GM19035 (cell line): ENCODE data around the gene OSBPL5.

ENCODE experiments used
- ATAC-seq: cut with Tn5 transposase; IDR thresholded peaks from one replicate; pipeline ENCODE4 v1.9.1; 2021; ENCODE audit not compliant: unreplicated experiment

The OSBPL5 gene

DNA sequence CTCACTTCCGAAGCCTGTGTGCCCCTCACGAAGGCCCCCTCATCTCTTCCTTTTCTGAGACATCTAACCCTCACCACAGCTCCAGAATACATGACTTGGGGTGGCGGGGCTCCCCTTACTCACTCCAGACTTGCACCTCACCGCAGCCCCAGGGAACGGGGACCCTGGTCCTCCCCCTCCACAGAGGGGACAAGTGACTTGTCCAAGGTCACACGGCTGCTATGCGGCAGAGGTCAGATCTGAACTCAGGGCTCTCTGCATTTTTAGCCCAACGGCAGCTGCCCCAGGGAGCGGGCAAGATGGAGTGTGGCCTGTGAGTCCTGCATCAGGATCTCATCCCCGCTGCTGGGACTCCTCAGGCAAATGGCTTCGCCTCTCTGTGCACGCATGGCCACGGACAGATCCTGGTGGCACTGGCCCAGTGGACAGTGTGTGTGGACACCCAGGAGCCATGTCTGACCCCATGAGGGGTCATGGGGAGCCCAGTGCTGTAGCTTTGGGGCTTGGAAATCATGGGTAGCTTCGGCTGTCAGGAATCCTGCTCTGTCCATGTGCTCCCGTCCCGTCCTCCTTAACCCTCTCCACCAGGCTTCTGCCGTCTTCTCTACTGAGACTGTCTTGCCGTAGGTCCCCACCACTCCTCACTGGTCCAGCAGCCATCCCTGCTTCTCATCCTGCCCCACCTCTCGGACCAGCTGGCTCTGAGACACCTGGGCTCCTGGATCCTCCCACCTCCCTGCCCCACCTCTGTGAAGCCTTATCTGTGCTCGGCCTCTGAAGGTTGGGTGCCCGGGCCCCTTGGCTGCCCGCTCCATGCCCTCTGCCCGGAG lies 59.9 kb downstream of the OSBPL5 start:
- no peak for ATAC-seq

DNA sequence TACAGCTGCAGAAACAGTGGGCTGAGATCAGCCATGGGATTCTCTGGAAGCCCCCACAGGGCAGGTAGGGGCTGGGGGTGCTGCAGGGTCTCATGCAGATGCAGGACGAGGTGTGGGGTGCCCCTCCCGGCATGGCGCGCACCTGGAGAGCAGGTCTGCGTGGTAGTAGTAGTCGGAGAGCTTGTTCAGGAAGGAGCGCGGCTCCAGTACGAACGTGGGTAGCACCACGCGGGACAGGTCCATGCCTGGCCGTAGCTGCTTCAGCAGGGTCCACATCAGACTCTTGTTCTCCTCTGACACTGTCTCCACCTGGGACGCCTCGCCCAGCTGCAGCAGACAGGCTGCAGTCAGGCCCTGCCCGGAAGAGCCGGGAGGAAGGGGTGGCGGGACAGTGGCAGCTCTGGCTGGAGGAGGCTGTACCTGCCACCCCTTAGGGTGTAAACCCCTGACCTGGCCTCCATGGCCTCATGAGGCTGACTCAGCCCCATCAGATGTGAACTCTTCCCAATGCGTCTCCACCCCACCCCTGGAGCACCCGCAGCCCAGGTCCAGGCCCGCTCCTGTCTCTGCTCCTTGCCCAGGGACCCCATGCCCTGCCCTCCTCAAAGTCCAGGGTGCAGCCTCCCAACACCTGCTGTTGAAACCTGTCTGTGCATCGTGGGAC lies 60.9 kb downstream of the OSBPL5 start:
- no peak for ATAC-seq

- ATAC-seq: no peak
Measured at GRCh38 chr11:3103076-3103475, 62.0 kb downstream of the OSBPL5 start.

DNA sequence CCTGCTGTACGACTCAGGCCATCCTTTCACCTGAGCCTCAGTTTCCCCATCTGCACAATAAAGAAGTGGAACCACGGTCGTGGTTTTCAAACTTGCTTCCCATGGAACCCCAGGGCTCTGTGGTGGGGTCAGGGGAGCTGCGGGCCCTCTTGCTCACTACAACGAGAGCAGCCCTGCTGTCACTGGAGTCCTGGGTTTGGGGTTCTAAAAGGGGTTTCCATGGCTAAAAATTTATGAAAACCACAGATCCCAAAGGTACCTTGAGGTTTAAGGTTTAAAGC lies 62.5 kb downstream of the OSBPL5 start:
- no peak for ATAC-seq

GRCh38 chr11:3101921-3102640 lies 63.0 kb downstream of the OSBPL5 start:
- ATAC-seq: no peak

GRCh38 chr11:3099178-3099577 lies 65.9 kb downstream of the OSBPL5 start:
- ATAC-seq: no peak

DNA sequence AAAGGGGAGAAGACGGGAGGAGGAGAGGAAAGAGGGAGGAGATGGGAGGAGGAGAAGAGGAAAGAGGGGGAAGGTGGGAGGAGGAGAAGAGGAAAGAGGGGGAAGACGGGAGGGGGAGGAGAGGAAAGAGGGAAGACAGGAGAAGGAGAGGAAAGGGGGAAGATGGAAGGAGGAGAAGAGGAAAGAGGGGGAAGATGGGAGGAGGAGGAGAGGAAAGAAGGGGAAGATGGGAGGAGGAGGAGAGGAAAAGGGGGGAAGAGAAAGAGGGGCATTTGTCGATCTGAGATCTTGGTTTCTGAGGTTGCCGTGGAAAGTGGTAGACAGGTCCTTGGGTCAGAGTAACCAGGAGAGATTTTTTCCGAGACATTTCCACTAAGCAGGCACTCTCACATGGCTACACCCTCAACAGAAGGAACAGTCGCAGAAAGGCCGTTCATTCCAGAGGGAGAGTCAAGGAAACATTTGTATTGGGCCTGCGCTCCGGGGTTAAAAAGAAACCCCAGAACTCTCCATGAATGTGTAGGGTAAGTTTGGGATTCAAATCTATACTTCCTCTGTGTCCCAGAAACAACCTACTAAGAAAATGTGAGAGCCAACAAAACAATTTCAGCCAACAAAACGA lies 68.1 kb downstream of the OSBPL5 start:
- ATAC-seq: no peak

DNA sequence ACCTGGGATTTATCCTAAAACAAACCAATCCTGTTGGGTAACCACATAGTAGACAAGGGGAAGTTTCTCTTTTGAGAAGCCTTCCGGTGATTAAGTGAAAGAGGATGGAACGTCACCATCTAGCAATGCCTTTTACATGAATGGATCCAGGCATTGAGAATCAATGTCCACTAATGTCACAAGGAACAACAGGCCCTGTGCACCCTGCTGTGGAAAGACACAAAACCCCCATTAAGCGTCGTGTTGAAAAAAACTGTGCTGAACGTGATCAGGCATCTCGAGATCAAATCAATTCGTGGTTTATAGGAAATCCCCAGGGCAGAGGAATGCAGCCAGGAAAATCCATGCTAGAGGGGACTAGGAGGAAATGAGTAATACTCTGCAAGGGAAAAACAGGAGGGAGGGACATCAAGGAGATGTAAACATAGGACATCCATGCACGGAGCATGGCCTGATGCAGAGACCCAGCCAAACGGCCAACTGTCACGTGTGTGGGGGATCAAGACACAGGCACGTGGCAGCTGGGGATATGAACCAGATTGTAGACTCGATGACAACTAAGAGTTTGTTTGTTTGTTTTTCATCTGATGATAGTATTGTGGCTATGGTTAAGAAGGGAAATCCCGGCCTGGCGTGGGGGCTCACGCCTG lies 69.3 kb downstream of the OSBPL5 start:
- ATAC-seq: no peak

DNA sequence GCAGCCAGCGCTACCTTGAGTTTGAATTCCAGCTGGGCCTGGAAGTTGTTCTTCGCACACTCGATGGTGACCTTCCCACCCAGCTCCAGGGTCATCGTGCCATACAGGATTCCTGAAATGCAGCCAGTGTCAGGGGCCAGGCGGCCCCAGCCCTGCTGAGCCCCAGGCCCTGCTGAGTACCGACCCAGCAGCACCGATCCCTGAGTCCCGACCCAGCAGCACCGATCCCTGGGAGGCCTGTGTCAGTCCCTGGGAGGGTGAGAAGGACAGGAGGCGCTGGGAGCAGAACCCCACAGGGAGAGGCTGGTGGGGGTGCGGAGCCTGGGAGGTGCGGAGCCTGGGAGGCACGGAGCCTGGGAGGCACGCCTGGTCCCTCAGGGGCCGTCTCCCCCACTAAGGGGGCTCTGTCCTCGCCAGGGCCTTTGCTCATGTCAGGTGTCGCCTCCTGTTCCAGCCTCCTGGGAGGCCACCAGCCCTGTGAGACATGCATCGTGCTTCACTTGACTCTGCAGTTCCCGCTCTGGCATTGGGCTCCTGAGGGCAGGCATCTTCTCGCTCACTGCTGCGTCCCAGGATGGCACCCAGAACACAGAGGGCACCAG lies 70.8 kb downstream of the OSBPL5 start:
- no peak for ATAC-seq

DNA sequence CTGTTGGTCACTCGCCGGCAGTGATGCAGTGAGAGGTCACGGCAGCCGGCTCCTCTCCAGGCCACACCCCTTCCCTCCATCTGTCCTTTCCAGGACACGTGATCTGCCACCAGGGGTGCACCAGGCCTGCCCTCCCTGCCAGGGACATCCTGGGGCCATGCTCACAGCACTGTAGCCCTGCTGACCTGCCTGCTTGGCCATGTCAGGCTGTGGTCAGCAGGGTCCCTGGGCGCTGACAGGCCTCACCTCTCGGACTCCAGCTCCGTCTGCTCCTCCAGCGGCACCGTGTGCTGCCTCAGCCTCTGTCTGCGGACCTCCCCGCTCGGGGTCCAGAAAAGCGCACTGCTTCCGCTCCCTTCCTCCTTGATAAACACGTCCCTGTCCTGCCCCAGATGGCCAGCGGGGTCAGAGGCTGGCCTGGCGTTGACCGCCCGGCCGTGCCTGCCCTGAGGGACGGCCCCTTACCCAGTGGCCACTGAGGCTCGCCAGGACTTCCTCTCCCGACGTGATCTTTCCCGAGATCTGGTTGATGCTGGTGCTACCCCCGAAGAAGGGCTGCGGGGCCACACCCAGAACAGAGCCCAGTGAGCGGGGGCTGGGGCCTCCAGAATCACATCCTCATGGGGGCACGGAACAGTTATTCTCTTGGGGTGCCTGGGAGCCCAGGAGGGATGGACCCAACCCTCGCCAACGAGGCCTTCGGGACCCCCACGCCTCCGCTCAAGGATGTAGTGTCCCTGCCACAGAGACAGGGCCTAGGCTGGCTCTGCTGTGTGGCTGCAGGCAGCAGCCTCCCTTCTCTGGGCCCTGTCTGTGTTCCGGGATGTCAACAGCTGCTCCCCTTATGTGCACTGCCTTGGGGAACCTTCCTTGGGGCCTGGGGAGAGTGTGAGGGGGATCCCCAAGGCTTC lies 71.6 kb downstream of the OSBPL5 start:
- no peak for ATAC-seq

DNA sequence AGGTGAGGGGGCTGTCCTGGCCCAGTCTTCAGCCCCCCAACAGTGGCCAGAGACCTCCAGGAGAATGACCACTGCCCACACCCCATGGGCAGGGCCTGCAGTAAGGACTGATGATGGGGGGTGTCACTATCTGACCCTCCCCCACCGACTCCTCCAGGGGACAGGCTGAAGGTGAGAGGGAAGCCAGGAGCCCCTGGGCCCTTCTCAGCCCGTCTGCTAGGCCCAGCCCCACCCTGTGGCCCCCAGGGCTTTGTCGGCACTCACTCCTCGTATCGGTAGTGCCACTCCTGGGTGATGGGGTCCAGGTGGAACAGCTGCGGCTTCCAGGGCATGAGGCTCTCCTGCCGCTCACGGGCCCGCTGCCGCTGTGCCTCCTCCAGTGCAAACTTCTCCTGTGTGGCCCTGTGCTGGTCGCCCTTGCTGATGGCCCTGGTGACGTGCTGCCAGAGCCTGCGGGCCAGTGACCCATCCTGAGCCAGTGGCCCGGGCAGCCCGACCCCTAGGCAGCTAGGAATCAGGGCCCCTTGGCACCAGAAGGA lies 72.4 kb downstream of the OSBPL5 start:
- ATAC-seq: no peak

GRCh38 chr11:3091846-3092602 lies 73.1 kb downstream of the OSBPL5 start:
- peak; percentile 53 for ATAC-seq

GRCh38 chr11:3091081-3091845 lies 73.8 kb downstream of the OSBPL5 start:
- no peak for ATAC-seq

DNA sequence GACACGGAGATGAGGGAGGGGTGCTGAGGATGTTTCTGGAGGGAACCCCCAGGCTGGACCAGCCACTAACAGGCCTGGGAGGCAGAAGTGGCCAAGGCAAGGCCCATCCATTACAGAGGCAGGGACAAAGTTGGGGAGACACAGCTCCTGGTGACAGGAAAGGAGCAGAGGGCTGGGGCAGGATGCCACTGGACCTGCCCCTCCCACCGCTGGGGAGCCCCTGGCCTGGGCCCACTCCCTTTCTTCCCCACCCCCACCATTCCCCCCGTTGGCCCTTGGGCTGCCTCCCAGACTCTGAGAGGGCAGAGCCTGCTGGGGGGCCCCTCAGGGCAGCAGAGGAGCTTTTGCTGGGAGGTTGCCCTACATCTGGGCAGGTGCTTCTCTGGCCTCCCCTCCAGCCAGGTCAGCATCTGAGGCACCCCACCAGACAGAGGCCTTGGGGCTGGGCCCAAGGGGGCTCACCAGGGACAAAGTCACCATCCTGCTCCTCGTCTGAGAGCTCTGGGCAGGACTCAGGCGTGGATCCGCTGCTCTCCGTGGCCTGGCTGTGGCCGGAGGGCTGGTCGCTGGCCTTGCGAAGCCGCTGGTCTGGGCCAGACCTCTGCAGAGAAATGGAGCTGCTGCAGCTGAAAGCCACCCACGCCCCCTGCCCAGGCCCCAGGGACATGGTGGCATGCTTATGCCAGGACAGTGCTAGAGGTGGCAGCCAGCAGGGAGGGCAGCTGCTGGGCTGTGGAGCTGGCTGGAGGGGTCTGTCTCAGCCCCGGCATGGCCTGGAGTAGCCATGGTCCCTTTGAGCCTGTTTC lies 74.8 kb downstream of the OSBPL5 start:
- ATAC-seq: no peak

DNA sequence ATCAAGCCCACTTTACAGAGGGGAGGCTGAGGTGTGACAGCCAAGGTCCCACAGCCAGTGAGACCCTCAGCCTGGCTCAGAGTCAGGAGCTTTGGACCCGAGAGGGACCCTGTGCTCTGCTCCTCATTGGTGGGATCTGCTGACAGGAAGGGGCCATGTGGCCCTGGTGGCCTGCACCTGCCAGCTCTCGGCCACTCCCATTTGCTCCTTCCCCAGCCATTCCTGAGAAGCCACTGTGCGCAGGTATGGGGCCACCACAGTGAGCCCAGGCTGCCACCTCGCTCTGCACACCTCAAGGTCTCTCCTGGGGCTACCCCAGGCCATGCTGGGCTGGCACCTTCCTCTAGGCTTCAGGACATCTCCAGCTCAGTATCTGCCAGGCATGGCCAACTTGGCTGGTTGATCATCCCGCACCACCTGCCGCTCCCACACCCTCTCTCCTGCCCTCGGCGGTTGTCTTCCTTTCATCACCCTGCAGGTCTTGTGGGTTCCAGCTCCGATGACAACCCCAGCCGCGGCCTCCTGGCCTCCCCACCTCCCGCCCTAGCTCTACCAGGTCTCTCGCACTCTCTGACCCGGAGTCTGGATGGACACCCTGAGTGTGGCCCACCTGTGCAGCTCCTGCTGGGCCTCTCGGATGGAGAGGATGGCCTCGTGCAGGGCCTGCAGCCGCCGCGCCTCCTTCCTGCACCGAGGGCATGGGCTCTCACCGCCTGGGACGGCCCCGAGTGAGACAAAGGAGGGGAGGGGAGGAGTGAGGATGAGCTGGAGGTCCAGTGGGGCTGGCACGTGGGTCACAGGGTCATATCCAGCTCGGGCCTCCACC lies 75.7 kb downstream of the OSBPL5 start:
- ATAC-seq: no peak

DNA sequence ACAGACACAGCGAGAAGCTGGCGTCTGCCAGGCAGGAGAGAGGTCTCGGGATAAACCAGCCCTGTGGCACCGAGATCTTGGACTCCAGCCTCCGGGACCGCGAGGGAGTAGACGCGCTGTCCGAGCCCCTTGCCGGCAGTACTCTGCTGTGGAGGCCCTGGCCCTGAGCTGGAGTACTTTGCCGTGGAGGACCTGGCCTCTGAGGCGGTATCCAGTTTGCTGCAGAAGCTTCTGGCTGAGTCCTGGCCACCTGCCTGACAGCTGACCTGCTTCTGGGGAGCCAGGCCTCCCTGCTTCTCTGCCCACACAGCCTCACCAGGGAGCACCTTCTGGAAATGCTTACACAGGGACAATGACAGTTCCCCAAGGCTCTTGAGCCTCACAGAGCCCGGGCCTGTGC lies 76.3 kb downstream of the OSBPL5 start:
- ATAC-seq: no peak
